ENCODE results near the gene SUGCT.

SUGCT gene

GRCh38 chr7:40584667-40585433 lies 450.0 kb downstream of the SUGCT start:
- Mint-ChIP-seq H3K9me3 (peaks cover 1% of the 10 kb centered on the region), H3K4me3 (no peak overlapping the region), H3K4me1 (no peaks in the 10 kb centered on the region), H3K27me3 (ENCODE audit: low read depth, poor library complexity) (no peaks in the 10 kb centered on the region), H3K36me3 (ENCODE audit: low read depth) (no peaks in the 10 kb centered on the region), H3K27ac (no peak overlapping the region)
- no peak for TF ChIP-seq CTCF (IDR thresholded peaks at IDR 0.05)
- DNase-seq = no peak

GRCh38 chr7:40586197-40586596 lies 451.4 kb downstream of the SUGCT start:
- Mint-ChIP-seq H3K27ac (no peak overlapping the region), H3K4me1 (no peaks in the 10 kb centered on the region), H3K27me3 (ENCODE audit: low read depth, poor library complexity) (no peaks in the 10 kb centered on the region), H3K36me3 (ENCODE audit: low read depth) (peaks cover 3% of the 10 kb centered on the region), H3K4me3 (no peak overlapping the region), H3K9me3 (peaks cover 12% of the 10 kb centered on the region)
- no peak for DNase-seq
- no peak for TF ChIP-seq CTCF (IDR thresholded peaks at IDR 0.05)

GRCh38 chr7:40587419-40587818 lies 452.6 kb downstream of the SUGCT start:
- Mint-ChIP-seq H3K4me1 (no peaks in the 10 kb centered on the region), H3K27me3 (ENCODE audit: low read depth, poor library complexity) (no peaks in the 10 kb centered on the region), H3K4me3 (no peak overlapping the region), H3K9me3 (peaks cover 16% of the 10 kb centered on the region), H3K36me3 (ENCODE audit: low read depth) (peaks cover 4% of the 10 kb centered on the region), H3K27ac (no peak overlapping the region)
- no peak for DNase-seq
- TF ChIP-seq CTCF (IDR thresholded peaks at IDR 0.05) = no peak

- H3K27ac Mint-ChIP-seq = no peak overlapping the region
- no peak for DNase-seq
- H3K36me3 Mint-ChIP-seq (ENCODE audit: low read depth) = peaks cover 4% of the 10 kb centered on the region
- H3K27me3 Mint-ChIP-seq (ENCODE audit: low read depth, poor library complexity) = peaks cover 2% of the 10 kb centered on the region
- peaks cover 21% of the 10 kb centered on the region for H3K9me3 Mint-ChIP-seq
- H3K4me3 Mint-ChIP-seq = no peak overlapping the region
- TF ChIP-seq CTCF (IDR thresholded peaks at IDR 0.05) = no peak
- H3K4me1 Mint-ChIP-seq = no peaks in the 10 kb centered on the region
Observed at GRCh38 chr7:40595129-40595528, 460.3 kb downstream of the SUGCT start.

- no peak for DNase-seq
- Mint-ChIP-seq H3K27me3 (ENCODE audit: low read depth, poor library complexity) (peaks cover 2% of the 10 kb centered on the region), H3K4me1 (no peaks in the 10 kb centered on the region), H3K27ac (no peak overlapping the region), H3K9me3 (peaks cover 15% of the 10 kb centered on the region), H3K36me3 (ENCODE audit: low read depth) (peaks cover 4% of the 10 kb centered on the region), H3K4me3 (no peak overlapping the region)
- TF ChIP-seq CTCF (IDR thresholded peaks at IDR 0.05) = no peak
Observed at GRCh38 chr7:40595832-40596231, 461.0 kb downstream of the SUGCT start.

- no peak overlapping the region for H3K4me3 Mint-ChIP-seq
- TF ChIP-seq CTCF (IDR thresholded peaks at IDR 0.05) = no peak
- peaks cover 2% of the 10 kb centered on the region for H3K27me3 Mint-ChIP-seq (ENCODE audit: low read depth, poor library complexity)
- H3K4me1 Mint-ChIP-seq = no peaks in the 10 kb centered on the region
- no peaks in the 10 kb centered on the region for H3K36me3 Mint-ChIP-seq (ENCODE audit: low read depth)
- H3K27ac Mint-ChIP-seq = no peak overlapping the region
- H3K9me3 Mint-ChIP-seq = peaks cover 19% of the 10 kb centered on the region
- no peak for DNase-seq
Observed at GRCh38 chr7:40597517-40597916, 462.7 kb downstream of the SUGCT start.
